ENCODE data around the gene DIPK1C. TPM values are rescaled to one million over a fixed set of nuclear protein-coding genes. Genes with fewer than 3 reads are reported as not detected.

Gene DIPK1C
- total and polyA plus RNA-seq, 2 donors (not counting 1 experiment from before 2014, with no cell fraction given) = not detected

DNA sequence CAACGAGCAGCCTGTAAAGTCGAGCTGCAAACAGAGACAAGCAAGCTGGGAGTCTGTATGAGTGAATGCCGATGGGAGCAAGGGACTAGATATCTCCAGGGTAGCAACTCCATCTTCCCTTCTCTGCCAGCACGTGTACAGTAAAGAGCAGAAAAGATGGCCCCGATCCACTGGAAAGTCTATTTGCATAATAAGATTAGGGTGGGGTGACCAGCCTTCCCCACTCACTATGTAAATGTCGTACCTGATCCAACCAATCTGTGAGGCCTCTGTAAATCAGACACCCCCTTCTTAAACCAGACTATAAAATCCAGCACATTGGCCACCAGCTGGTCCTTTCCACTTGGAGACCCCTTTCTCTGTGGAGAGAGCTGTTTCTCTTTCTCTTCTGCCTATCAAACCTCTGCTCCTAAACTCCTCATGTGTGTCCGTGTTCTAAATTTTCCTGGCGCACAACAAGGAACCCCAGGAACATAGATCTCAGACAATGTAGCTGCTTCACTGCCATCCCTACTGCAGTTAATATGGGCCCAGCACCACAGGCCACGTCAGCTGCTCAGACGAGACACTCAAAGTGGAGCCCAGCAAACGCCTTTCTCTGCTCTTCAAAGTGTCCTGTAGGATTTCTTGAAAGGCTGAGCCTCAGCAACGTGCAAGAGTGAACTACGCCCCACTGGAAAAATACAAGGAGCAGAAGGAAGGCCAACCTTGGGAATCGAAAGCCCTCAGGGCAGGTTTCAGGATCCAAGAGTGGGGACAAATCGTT lies 26.1 kb downstream of the DIPK1C start:
- Mint-ChIP-seq H3K4me1 (no peaks in the 10 kb centered on the region), H3K9me3 (ENCODE audit: insufficient read depth) (no peaks in the 10 kb centered on the region), H3K27me3 (peaks cover 7% of the 10 kb centered on the region), H3K27ac (no peak overlapping the region), H3K4me3 (no peak overlapping the region)
- no peak for ATAC-seq (ENCODE audit: low read depth)
- Histone ChIP-seq H3K9me3 (ENCODE audit: control extremely low read depth in 1 of 3, control insufficient read depth in 2 of 3, insufficient read depth in 1 of 3, low read length in 2 of 3) (peaks cover 0 to 2% (median 0%) of the 10 kb centered on the region in 3 donors), H3K27ac (ENCODE audit: low read length in 2 of 2) (no peak overlapping the region), H3K4me2 (replicated peaks; ENCODE audit: low read depth, low read length, poor library complexity, severe bottlenecking) (no peak overlapping the region), H3K4me1 (ENCODE audit: control insufficient read depth in 2 of 2, insufficient read depth in 2 of 2, low read length in 2 of 2) (no peaks in the 10 kb centered on the region), H3K79me2 (ENCODE audit: control insufficient read depth, insufficient read depth, low read length) (no peaks in the 10 kb centered on the region), H2AFZ (ENCODE audit: insufficient read depth, low read depth, low read length, poor library complexity, severe bottlenecking) (peak overlapping the region; percentile 16), H3K36me3 (replicated peaks in 1 of 2; ENCODE audit: control extremely low read depth in 1 of 2, control insufficient read depth in 1 of 2, extremely low read depth in 1 of 2, insufficient read depth in 2 of 2, low read length in 1 of 2) (no peaks in the 10 kb centered on the region), H3K9ac (ENCODE audit: low read length) (no peak overlapping the region), H3K4me3 (ENCODE audit: control extremely low read depth in 1 of 5, extremely low read depth in 1 of 5, insufficient read depth in 1 of 5, low read depth in 2 of 5, low read length in 4 of 5) (no peak overlapping the region), H3K27me3 (replicated peaks in 1 of 4; ENCODE audit: control extremely low read depth in 1 of 4, control insufficient read depth in 3 of 4, insufficient read depth in 4 of 4, low read length in 3 of 4) (no peaks in the 10 kb centered on the region), H4K20me1 (ENCODE audit: control insufficient read depth, insufficient read depth, low read length, poor library complexity, severe bottlenecking) (no peaks in the 10 kb centered on the region)
- DNase-seq = no peak
- CTCF ChIA-PET = no interaction called here
- intact Hi-C loops (cut with micrococcal nuclease) = no loop called here
- POLR2A ChIA-PET = no interaction called here
- TF ChIP-seq EZH2 (IDR thresholded peaks at IDR 0.05; ENCODE audit: borderline replicate concordance, insufficient read depth, low read depth, low read length, poor library complexity, severe bottlenecking) = no peak
- TF ChIP-seq, protein P1, sequence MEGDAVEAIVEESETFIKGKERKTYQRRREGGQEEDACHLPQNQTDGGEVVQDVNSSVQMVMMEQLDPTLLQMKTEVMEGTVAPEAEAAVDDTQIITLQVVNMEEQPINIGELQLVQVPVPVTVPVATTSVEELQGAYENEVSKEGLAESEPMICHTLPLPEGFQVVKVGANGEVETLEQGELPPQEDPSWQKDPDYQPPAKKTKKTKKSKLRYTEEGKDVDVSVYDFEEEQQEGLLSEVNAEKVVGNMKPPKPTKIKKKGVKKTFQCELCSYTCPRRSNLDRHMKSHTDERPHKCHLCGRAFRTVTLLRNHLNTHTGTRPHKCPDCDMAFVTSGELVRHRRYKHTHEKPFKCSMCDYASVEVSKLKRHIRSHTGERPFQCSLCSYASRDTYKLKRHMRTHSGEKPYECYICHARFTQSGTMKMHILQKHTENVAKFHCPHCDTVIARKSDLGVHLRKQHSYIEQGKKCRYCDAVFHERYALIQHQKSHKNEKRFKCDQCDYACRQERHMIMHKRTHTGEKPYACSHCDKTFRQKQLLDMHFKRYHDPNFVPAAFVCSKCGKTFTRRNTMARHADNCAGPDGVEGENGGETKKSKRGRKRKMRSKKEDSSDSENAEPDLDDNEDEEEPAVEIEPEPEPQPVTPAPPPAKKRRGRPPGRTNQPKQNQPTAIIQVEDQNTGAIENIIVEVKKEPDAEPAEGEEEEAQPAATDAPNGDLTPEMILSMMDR (IDR thresholded peaks at IDR 0.05) = no peak
- 77% methylated on average over 10 of the region's 15 CpGs for whole genome bisulfite sequencing (ENCODE audit: insufficient coverage)

DNA sequence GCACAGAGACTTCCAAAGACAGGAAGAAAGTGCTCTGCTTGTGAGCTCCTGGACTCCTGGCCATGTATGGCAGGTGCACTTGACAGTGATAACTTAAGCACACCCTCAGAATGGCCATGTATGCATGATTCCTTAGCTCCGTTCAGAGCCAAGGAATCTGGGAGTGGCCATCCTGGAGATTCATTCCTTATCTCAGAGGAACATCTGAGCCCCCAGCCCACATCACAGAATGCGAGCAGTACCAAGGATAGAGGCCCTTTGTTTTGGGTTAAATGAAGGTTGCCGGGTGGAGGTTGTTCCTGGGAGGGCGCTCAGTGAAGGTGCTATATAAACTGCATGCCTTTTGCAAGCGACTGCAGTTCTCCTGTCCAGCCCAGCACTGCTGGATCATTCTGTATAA lies 26.9 kb downstream of the DIPK1C start:
- H3K4me1 Mint-ChIP-seq = no peaks in the 10 kb centered on the region
- TF ChIP-seq, protein P1 (IDR thresholded peaks at IDR 0.05) = no peak
- no peak for TF ChIP-seq EZH2 (IDR thresholded peaks at IDR 0.05; ENCODE audit: borderline replicate concordance, insufficient read depth, low read depth, low read length, poor library complexity, severe bottlenecking)
- Histone ChIP-seq H3K79me2 (ENCODE audit: control insufficient read depth, insufficient read depth, low read length) (no peaks in the 10 kb centered on the region), H3K27ac (ENCODE audit: low read length in 2 of 2) (no peak overlapping the region), H3K4me2 (replicated peaks; ENCODE audit: low read depth, low read length, poor library complexity, severe bottlenecking) (no peak overlapping the region), H3K9me3 (ENCODE audit: control extremely low read depth in 1 of 3, control insufficient read depth in 2 of 3, insufficient read depth in 1 of 3, low read length in 2 of 3) (peaks cover 0 to 10% (median 0%) of the 10 kb centered on the region in 3 donors), H3K9ac (ENCODE audit: low read length) (no peak overlapping the region), H3K4me1 (ENCODE audit: control insufficient read depth in 2 of 2, insufficient read depth in 2 of 2, low read length in 2 of 2) (no peaks in the 10 kb centered on the region), H3K27me3 (replicated peaks in 1 of 4; ENCODE audit: control extremely low read depth in 1 of 4, control insufficient read depth in 3 of 4, insufficient read depth in 4 of 4, low read length in 3 of 4) (no peaks in the 10 kb centered on the region), H2AFZ (ENCODE audit: insufficient read depth, low read depth, low read length, poor library complexity, severe bottlenecking) (no peak overlapping the region), H3K36me3 (replicated peaks in 1 of 2; ENCODE audit: control extremely low read depth in 1 of 2, control insufficient read depth in 1 of 2, extremely low read depth in 1 of 2, insufficient read depth in 2 of 2, low read length in 1 of 2) (no peaks in the 10 kb centered on the region), H4K20me1 (ENCODE audit: control insufficient read depth, insufficient read depth, low read length, poor library complexity, severe bottlenecking) (no peaks in the 10 kb centered on the region), H3K4me3 (ENCODE audit: control extremely low read depth in 1 of 5, extremely low read depth in 1 of 5, insufficient read depth in 1 of 5, low read depth in 2 of 5, low read length in 4 of 5) (no peak overlapping the region)
- H3K27me3 Mint-ChIP-seq = peaks cover 7% of the 10 kb centered on the region
- DNase-seq = no peak
- ChIA-PET CTCF (no interaction called here), POLR2A (no interaction called here)
- WGBS (ENCODE audit: insufficient coverage) = 89% methylated on average over 3 of the region's 5 CpGs
- intact Hi-C loops (cut with micrococcal nuclease) = no loop called here
- no peaks in the 10 kb centered on the region for H3K9me3 Mint-ChIP-seq (ENCODE audit: insufficient read depth)
- no peak for ATAC-seq (ENCODE audit: low read depth)
- H3K4me3 Mint-ChIP-seq = no peak overlapping the region
- H3K27ac Mint-ChIP-seq = no peak overlapping the region

Data from B cell (primary cell).